Activated CD4-positive, CD25-positive, alpha-beta regulatory T cell treated with anti-CD3 and anti-CD28 coated beads, Interleukin-2, amount 50 U/mL, for 72 hours (primary cell): ENCODE measurements around the gene EME1.

ENCODE experiments used
- DNase-seq: peaks from one replicate; pipeline ENCODE4 v3.0.0; 2021

Gene EME1

DNA sequence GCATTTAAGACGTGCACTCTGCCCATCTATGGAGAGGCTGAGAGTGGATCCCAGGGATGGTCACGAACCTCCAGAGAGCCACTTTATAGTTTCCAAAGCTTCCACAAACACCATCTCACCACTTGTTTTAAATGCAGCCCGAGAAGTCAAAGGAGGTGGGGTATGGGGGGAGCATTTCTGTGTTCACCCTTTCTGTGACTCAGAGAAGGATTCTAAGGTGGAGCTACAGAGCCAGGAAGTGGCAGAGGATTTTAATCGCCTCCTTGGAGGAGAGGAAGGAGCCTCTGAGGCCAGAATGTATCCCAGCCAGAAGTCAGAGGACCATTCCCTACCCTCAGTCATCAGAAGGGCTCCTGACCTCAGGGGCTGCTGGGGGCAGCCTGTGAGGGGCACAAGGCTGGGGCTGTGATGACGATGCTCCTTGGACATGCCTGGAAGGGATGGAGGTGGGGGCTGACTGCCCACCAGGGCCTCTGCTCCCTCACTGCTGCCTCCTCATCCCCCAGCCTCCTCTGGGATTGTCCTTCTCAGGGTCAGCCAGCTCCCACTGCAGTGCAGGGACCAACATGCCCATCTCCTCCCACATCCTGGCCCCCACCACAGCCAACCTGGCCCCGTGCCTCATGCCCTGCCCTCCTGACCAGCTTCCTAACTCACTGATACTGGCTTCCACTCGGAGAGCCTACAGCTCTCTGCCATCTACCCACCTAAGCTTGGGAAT, 24.3 kb upstream of the EME1 start:
- no peak for DNase-seq

DNA sequence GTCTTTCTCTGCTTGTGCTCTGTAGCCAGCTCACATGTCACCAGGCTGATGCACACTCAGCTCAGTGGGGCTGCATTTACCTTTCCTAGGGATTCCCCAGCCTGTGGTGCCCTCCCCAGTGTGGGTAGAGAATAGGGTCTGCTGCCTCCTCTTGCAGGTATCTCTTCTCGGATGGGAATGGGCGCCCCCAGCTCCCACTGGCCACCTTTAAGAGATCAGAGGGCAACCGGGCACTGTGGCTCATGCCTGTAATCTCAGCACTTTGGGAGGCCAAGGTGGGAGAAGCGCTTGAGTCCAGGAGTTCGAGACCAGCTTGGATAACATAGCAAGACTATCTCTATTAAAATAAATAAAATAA, 23.8 kb upstream of the EME1 start:
- DNase-seq: no peak

DNA sequence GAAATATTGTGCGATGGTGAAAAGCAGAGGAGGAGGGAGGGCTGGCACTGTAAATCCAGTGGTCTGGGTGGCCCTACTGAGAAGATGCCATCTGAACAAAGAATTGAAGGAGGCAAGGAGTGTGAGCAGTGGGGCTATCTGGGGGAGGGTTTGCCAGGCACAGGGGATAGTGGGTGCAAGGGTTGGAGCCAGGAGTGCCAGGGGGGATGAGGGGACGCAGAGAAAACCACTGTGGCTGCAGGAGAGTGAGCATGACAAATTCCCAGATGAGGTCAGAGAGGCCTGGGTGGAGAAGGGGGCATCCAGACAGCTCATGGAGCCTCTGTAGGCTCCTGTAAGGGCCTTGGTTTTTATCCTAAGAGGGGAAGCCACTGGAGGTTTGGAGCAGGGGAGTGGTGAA, 22.3 kb upstream of the EME1 start:
- no peak for DNase-seq

DNA sequence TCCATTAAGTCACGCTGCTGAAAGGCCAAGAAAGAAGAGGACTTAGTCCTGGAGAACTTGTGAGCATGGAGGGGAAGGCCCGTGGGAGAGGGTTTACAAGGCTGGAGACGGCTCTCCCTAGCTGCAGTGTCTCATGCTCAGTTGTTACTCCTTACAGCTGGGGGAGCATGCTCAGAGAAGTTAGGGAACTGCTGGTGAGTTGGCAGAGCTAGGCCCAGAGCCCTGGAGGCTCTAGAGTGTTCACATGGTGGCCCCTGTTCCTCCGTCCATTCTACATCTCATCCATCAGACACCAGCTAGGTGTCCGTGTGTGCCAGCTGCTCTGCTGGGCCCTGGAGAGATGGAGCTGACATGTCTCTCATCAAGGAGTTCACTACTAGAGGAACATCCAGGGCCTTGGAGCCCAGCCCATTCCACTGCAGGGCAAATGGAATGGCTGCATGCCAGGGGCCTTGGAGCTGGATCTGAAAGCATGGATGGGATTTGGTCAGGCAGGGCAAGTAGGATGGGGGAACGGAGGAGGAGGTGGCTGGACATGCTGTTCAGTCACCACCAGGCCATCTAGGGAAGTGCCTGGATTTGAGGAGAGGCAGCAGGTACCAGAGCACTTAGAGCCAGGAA, 20.8 kb upstream of the EME1 start:
- no peak for DNase-seq

DNA sequence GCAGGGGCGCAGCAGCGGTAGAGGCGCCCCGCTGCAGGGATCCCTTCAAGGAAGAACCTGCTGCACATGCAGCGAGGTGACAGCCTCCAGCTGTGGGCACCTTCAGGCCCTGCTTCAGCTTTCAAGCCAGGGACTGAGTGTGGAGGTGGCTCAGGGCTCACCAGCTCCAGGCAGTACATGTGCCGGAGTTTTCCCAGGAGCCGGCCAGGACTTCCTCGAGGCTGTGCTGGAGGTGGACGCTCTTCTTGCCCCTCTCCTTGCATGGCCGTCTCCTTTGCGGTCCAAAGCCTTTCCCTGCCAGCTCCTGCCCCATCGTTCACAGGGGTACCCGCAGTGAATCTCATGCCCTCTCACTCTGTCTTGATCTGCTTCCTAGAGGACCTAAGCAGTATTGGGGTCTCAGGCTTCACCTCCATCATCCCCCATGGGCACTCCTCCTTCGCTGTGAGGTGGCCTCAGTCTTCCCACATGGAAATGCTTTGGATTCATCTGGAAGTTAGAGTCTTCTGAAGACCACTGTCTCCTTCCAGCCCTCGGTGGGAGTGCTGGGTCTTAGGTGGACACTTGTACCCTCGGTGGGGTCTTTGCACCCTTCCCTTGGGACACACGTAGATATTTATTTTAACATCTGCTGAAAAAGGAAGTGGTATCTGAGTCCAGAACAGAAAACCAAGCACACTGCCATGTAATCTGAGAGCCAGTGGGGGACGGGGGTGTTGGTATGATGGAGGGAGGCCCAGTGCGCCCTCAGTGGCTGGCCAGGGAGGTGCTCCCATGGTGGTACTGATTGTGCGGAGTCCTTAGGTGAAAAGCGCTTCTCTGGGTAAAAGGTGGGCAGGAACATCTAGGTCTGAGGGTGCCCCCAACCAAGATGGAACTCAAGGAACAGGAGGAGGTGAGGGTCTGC, 20.1 kb upstream of the EME1 start:
- no peak for DNase-seq

DNA sequence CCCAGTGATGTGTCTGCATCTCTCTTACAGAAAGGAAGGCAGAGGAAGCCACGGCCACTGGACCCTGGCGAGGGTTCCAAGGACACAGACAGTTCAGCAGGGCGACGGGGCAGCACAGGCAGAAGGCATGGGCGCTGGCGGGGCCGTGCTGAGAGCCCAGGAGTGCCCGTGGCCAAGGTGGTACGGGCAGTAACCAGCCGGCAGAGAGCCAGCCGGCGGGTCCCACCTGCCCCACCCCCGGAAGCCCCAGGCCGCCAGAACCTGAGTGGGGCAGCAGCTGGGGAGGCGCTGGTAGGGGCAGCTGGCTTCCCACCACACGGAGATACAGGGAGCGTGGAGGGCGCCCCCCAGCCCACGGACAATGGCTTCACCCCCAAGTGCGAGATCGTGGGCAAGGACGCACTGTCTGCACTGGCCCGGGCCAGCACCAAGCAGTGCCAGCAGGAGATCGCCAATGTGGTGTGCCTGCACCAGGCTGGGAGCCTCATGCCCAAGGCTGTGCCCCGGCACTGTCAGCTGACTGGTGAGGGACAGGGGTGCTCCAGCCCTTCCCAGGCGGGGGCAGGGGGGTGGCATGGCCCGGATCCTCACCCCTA, 19.3 kb upstream of the EME1 start:
- DNase-seq: no peak

DNA sequence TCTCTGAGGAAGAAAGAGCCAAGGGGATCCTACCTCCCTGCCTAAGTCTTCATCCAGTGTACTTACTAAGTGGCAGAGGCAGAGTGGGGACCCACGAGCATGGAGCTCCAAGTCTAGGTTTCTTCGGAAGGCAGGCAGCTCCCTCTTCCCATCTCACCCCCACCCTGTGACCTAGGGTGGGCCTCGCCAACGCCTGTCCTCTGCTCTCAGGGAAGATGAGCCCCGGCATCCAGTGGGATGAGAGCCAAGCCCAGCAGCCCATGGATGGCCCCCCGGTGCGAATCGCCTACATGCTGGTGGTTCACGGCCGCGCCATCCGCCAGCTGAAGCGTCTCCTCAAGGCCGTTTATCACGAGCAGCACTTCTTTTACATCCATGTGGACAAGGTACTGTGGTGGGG, 18.8 kb upstream of the EME1 start:
- no peak for DNase-seq

DNA sequence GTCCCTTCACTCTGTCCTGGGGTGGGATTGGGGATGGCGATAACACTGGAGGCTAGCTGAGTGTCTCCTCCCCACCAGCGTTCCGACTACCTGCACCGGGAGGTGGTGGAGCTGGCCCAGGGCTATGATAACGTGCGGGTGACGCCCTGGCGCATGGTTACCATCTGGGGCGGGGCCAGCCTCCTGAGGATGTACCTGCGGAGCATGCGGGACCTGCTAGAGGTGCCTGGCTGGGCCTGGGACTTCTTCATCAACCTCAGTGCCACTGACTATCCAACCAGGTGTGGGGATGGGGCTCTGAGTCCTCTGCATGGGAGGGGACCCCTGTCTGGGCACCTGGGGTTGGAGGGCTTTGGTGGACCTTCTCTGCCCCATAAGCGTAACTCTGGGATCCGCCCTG, 18.3 kb upstream of the EME1 start:
- no peak for DNase-seq

DNA sequence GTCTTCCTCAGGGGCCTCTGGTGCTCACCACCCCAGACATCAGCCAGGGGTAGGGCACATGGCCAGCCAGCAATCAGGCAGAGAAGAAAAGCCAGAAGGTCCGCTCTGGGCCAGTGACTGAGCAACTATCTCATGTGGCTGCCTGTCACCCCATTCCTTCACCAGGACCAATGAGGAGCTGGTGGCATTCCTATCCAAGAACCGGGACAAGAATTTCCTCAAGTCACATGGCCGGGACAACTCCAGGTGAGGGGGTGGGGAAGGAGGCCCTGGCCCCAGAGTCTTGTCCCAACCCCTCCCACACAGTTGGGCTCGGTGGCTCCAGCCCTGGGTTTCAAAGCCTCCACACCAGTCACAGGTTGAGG, 17.7 kb upstream of the EME1 start:
- no peak for DNase-seq

DNA sequence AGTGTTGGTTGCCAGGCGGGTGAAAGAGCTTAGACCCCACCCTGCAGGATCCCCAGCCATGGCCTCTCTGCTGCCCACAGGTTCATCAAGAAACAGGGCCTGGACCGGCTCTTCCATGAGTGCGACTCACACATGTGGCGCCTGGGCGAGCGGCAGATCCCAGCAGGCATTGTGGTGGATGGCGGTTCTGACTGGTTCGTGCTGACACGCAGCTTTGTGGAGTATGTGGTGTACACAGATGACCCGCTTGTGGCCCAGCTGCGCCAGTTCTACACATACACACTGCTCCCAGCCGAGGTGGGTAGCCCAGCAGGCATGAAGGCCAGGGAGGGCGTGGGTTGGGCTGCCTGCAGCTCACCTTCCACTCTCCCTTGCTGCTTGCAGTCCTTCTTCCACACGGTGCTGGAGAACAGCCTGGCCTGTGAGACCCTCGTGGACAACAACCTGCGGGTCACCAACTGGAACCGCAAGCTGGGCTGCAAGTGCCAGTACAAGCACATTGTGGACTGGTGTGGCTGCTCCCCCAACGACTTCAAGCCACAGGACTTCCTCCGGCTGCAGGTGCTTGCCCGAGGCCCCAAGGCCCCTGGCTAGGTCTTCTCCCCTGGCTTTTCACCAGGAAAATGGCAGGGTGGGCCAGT, 17.2 kb upstream of the EME1 start:
- DNase-seq: no peak

DNA sequence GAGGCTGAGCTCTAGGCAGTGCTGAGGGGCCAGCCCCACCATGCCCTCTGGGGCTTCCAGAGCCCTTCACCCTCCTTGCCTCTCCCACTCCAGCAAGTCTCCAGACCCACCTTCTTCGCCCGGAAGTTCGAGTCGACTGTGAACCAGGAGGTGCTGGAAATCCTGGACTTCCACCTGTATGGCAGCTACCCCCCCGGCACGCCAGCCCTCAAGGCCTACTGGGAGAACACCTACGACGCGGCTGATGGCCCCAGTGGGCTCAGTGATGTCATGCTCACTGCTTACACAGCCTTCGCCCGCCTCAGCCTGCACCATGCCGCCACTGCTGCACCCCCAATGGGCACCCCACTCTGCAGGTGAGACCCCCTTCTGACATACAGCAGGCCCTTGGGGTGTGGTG, 16.6 kb upstream of the EME1 start:
- DNase-seq: no peak

DNA sequence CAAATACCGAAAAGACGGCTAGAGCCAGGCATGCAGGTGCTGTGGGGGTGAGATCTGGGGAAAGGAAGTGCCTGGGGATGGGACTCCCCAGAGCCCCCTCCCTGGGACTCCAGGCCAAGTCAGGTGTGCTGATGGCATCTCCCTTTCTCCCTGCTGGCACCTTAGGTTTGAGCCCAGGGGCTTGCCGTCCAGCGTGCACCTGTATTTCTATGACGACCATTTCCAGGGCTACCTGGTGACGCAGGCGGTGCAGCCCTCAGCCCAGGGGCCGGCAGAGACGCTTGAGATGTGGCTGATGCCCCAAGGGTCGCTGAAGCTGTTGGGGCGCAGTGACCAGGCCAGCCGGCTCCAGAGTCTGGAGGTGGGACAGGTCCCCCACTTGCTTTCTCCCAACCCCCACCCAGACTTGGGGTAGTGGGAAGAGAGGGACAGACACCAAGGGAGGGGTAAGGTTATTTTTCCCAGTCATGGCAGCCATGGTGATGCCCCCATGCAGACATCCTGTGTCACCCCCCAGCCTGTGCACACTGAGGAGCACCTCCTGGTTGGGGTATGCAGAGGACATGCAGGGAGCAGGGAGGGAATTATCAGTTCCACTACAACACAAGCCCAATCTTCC, 16.0 kb upstream of the EME1 start:
- DNase-seq: no peak

DNA sequence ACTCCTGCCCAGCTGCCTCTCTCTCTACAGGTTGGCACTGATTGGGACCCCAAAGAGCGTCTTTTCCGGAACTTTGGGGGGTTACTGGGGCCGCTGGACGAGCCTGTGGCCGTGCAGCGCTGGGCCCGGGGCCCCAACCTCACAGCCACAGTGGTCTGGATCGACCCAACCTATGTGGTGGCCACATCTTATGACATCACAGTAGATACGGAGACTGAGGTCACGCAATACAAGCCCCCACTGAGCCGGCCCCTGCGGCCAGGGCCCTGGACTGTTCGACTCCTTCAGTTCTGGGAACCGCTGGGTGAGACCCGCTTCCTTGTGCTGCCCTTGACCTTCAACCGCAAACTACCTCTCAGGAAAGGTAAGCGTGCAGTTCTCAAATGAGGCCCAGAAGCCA, 14.9 kb upstream of the EME1 start:
- no peak for DNase-seq

DNA sequence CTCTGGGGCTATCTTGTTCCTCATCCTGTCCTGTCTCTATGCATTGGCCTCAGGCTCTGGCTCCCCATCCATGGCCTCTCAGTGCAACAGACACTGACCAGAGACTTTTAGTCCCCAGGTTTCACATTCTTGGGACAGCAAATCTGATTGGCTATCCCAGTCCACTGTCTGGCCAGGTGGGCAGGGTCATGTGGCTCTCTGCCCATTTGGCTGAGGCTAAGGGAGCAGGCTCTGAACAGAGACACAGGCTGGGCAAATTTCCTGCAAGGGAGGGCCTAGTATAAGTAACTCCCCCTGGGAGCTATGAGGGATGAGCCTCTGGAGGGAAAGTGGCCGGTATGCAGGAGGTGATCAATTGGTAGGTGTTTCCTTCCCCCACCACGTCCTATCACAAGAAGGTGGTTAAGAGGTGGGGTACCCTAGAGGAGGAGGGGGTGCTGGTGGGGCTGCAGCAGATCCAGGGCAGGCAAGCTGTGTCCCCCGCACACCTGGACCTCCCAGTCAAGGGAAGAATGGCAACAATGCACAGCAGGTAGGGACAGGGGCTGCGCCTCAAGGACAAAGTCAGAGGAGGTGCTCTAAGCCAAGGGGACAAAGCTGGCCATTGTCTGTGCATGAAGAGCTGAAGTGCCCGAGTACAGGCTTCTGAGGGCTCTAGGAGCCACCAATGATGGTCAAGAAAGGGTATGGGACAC, 13.9 kb upstream of the EME1 start:
- DNase-seq: no peak

DNA sequence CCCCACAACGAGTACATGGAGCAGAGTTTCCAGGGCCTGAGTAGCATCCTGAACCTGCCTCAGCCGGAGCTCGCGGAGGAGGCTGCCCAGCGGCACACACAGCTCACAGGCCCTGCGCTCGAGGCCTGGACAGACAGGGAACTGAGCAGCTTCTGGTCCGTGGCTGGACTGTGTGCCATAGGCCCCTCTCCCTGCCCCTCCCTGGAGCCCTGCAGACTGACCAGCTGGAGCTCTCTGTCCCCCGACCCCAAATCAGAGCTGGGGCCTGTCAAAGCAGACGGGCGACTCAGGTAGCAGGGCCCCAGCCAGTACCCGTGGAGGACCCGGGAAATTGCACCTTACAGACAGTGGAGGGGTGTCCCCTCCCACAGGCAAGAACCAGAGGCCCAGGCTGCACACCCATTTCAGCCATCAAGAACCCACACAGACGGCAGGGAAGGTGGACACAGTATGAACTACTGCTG, 13.0 kb upstream of the EME1 start:
- DNase-seq: no peak

DNA sequence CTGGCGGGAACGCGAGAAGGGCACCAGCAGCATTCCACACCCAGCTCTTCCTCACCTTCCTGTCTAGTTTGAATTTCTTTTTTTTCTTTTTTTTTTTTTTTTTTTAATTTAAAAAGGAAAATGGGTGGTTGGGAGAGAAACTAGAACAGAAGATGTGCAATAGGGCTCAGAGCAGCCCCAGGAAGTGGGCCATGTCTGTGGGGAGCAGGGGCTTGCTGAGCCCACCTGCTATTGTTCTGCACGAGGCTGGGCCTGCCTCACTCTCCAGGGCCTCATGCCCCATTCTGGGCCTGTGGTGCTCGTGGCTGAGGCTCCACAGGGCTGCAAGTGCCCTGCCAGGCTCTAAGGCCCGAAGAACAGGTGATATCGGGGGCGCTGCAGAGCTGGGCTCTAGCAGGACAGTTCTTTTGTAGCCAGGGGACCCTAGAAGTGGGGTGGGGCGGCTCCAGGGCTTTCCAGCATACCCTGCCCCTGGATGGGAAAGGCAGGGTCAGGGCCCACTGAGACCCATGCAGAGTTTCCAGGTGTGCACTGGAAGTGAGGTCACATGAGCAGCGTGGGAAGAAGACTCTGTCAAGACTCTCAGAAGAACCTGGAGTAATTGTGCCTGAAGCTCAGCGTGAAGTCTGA, 12.4 kb upstream of the EME1 start:
- DNase-seq: no peak

DNA sequence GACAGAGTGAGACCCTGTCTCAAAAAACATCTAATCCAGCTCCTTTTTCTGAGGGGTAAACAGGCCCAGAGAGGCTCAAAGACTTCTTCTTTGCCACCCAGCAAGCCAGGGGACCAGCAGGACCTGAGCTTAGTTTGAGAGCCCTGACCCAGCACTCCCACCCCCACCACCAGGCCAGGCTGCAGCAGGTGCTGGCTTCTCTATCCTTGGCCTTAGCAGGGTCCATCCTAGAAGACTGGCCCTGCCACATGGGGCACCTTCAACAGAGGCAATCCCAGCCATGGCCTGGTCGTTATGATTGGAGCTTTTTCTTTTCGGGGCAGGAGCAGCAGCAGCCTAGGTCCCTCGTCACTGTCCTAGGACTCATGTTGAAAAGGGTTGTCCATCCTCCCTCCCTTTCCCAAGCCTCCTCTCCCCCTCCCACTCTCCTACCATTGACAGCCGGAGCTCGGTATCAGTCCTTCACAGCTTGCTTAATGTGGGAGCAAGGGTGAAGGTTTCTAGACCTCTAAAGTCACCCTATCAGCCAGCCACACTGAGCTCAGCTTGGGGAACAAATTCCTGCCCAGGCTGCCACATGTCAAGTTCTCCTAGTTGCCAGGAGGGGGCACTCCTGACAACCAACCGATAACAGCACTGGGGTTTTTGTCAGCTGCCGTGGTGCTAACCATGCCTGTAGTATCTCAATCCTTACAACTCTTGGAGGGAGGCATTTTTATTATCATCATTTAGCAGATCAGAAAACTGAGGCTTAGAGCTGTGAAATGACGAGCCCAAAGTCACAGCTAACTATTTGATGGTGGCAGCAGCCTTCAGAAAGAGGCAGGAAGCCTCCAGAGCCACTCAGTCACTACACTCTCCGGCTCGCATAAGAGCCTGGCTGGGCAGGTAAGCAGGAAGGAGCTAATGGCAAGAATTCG, 11.2 kb upstream of the EME1 start:
- DNase-seq: no peak

DNA sequence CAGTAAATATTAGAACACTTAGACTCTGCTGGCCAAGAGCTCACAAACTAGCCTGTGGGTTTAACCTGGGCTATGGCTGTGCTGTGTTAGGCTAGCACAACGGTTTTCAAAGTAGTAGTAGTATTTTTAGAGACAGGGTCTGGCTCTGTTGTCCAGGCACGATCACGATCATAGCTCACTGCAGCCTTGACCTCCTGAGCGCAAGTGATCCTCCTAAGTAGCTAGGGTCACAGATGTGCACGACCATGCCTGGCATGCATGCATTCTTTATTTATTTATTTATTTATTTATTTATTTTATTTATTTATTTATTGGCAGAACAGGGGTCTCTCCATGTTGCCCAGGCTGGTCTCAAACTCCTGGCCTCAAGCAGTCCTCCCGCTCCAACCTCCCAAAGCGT, 10.4 kb upstream of the EME1 start:
- DNase-seq: no peak

DNA sequence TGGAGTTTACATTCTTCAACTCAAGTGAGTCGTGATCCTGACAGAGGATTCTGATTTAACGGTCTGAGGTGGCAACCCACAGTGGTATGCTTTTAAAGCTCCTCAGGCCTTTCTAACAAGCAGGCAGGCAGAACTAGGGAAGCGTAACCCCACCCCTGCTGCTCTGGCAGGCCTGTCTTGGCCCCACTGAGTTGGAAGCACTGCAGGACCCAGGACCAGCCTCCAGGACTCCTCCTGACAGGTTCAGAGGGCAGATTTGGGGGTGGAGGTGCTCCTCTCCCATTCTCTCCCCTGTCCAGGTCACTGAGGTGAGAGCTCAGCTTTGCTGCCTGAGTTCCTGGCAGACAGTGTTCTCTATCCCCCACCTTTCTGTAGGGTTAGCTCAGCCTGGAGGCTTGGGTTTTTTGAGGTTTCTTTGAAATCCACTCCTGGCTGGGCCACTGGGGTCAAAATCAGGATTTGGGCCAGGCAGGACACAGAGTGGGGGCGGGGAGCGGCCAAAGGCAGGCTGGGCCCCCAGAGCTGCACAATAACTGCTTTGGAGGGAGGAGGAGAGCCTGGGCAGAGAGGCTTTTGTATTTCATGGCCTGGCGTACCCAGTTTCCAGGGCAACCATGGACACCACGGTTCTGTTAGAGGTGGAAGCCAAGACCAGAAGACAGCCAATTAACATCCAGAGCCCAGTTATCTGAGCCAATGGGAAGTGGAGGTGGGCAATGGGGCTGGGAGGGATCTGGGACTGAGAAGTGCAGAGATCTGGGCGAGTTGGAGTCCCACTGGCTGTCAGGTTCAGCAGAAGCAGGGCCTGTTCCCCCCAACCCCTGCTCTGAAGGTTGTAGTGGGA, 9.6 kb upstream of the EME1 start:
- DNase-seq: no peak
